ENCODE data around the gene KNSTRN. TPM values are rescaled to one million over a fixed set of nuclear protein-coding genes. Genes with fewer than 3 reads are reported as not detected.
A peak's percentile ranks its signal among the peaks of the same experiment; 100 is the strongest.

KNSTRN gene
- total and polyA plus RNA-seq, 2 of the 13 experiments (the other 11 are each of a cell fraction or from before 2014, with no cell fraction given), result 20.3 to 62.3 TPM

DNA sequence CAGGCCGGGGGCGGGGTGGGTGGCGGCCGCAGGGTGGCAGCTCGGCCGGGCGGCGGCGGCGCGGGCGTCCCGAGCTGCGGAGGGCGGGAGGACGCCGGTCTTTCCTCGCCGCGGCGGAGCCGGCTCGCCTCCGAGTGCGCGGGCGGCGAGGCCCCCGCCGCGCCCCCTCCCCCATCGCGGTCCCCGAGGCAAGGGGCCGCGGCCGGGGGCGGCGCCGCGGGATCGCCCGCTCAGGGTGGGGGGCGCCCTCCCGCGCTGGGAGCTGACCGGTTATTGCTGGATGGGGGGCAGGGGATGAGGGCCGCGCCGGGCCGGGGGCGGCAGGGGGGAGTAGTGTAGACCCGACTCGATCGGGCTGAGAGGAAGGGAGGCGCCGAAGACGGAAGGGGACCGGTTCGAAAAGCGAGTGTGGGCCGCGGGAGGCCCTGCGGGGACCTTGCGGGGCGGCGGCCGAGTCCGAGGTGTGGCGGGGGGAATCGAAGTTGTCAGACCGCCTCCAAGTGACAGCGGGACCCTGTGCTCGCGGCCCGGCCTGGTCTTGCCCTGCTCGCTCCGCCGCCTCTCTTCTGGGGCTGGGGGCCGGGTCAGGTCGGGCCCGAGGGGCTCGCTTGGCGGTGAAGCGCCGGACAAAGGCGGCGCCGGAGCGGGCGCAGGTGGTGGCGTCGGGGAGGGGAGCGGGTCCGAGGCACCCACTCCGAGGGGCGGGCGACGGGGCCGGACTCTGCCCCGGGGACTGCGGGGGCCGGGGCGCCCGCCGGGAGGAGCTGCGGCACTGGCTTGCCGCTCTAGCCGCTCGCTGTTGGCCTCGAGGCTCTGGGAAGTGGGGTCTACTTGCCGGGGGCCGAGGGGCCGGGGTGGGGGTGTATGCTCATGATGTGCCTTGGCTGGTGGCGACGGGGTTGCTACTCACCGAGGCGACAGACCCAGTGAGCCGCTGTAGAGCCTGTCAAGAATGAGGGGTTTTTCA is 59.3 kb downstream of the KNSTRN start (continued):
- no peak for TF ChIP-seq SMAD1 (CRISPR knock-in tag; IDR thresholded peaks at IDR 0.05; ENCODE audit: borderline replicate concordance, low read depth)
- TF ChIP-seq THYN1 (CRISPR knock-in tag; IDR thresholded peaks at IDR 0.05; ENCODE audit: borderline replicate concordance, low read depth), result no peak
- TF ChIP-seq ZNF678 (CRISPR knock-in tag; IDR thresholded peaks at IDR 0.05), result no peak
- TF ChIP-seq ZNF3 (CRISPR knock-in tag; IDR thresholded peaks at IDR 0.05), result no peak
- peak; percentile 61 for TF ChIP-seq HNF4G (IDR thresholded peaks at IDR 0.05; ENCODE audit: borderline replicate concordance, low read depth, low read length)
- 0 out of 2 replicates have a peak, but pooled peaks have one; percentile 27 for TF ChIP-seq HNF4G (CRISPR knock-in tag; IDR thresholded peaks at IDR 0.05; ENCODE audit: borderline replicate concordance, low read depth)
- no peak for TF ChIP-seq ZNF24 (IDR thresholded peaks at IDR 0.05)
- TF ChIP-seq, protein P1, sequence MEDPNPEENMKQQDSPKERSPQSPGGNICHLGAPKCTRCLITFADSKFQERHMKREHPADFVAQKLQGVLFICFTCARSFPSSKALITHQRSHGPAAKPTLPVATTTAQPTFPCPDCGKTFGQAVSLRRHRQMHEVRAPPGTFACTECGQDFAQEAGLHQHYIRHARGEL (CRISPR knock-in tag; IDR thresholded peaks at IDR 0.05), result no peak
- no peak for TF ChIP-seq STAT5B (CRISPR knock-in tag; IDR thresholded peaks at IDR 0.05)
- TF ChIP-seq, protein P2, sequence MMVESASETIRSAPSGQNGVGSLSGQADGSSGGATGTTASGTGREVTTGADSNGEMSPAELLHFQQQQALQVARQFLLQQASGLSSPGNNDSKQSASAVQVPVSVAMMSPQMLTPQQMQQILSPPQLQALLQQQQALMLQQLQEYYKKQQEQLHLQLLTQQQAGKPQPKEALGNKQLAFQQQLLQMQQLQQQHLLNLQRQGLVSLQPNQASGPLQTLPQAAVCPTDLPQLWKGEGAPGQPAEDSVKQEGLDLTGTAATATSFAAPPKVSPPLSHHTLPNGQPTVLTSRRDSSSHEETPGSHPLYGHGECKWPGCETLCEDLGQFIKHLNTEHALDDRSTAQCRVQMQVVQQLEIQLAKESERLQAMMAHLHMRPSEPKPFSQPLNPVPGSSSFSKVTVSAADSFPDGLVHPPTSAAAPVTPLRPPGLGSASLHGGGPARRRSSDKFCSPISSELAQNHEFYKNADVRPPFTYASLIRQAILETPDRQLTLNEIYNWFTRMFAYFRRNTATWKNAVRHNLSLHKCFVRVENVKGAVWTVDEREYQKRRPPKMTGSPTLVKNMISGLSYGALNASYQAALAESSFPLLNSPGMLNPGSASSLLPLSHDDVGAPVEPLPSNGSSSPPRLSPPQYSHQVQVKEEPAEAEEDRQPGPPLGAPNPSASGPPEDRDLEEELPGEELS (CRISPR knock-in tag; IDR thresholded peaks at IDR 0.05), result no peak
- TF ChIP-seq, protein P3, sequence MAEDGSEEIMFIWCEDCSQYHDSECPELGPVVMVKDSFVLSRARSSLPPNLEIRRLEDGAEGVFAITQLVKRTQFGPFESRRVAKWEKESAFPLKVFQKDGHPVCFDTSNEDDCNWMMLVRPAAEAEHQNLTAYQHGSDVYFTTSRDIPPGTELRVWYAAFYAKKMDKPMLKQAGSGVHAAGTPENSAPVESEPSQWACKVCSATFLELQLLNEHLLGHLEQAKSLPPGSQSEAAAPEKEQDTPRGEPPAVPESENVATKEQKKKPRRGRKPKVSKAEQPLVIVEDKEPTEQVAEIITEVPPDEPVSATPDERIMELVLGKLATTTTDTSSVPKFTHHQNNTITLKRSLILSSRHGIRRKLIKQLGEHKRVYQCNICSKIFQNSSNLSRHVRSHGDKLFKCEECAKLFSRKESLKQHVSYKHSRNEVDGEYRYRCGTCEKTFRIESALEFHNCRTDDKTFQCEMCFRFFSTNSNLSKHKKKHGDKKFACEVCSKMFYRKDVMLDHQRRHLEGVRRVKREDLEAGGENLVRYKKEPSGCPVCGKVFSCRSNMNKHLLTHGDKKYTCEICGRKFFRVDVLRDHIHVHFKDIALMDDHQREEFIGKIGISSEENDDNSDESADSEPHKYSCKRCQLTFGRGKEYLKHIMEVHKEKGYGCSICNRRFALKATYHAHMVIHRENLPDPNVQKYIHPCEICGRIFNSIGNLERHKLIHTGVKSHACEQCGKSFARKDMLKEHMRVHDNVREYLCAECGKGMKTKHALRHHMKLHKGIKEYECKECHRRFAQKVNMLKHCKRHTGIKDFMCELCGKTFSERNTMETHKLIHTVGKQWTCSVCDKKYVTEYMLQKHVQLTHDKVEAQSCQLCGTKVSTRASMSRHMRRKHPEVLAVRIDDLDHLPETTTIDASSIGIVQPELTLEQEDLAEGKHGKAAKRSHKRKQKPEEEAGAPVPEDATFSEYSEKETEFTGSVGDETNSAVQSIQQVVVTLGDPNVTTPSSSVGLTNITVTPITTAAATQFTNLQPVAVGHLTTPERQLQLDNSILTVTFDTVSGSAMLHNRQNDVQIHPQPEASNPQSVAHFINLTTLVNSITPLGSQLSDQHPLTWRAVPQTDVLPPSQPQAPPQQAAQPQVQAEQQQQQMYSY (CRISPR knock-in tag; IDR thresholded peaks at IDR 0.05), result no peak
- TF ChIP-seq HNRNPLL (IDR thresholded peaks at IDR 0.05; ENCODE audit: low read depth, low read length, poor library complexity, severe bottlenecking), result peak; percentile 55
- TF ChIP-seq HMG20A (CRISPR knock-in tag; IDR thresholded peaks at IDR 0.05; ENCODE audit: borderline replicate concordance), result no peak
- TF ChIP-seq ZNF549 (CRISPR knock-in tag; IDR thresholded peaks at IDR 0.05), result no peak
- TF ChIP-seq, protein P4, sequence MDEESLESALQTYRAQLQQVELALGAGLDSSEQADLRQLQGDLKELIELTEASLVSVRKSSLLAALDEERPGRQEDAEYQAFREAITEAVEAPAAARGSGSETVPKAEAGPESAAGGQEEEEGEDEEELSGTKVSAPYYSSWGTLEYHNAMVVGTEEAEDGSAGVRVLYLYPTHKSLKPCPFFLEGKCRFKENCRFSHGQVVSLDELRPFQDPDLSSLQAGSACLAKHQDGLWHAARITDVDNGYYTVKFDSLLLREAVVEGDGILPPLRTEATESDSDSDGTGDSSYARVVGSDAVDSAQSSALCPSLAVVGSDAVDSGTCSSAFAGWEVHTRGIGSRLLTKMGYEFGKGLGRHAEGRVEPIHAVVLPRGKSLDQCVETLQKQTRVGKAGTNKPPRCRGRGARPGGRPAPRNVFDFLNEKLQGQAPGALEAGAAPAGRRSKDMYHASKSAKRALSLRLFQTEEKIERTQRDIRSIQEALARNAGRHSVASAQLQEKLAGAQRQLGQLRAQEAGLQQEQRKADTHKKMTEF (CRISPR knock-in tag; IDR thresholded peaks at IDR 0.05), result no peak; the same call in 1 of the 2 replicates
- TF ChIP-seq, protein P5, sequence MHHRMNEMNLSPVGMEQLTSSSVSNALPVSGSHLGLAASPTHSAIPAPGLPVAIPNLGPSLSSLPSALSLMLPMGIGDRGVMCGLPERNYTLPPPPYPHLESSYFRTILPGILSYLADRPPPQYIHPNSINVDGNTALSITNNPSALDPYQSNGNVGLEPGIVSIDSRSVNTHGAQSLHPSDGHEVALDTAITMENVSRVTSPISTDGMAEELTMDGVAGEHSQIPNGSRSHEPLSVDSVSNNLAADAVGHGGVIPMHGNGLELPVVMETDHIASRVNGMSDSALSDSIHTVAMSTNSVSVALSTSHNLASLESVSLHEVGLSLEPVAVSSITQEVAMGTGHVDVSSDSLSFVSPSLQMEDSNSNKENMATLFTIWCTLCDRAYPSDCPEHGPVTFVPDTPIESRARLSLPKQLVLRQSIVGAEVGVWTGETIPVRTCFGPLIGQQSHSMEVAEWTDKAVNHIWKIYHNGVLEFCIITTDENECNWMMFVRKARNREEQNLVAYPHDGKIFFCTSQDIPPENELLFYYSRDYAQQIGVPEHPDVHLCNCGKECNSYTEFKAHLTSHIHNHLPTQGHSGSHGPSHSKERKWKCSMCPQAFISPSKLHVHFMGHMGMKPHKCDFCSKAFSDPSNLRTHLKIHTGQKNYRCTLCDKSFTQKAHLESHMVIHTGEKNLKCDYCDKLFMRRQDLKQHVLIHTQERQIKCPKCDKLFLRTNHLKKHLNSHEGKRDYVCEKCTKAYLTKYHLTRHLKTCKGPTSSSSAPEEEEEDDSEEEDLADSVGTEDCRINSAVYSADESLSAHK (CRISPR knock-in tag; IDR thresholded peaks at IDR 0.05; ENCODE audit: borderline replicate concordance), result no peak
- TF ChIP-seq, protein P6, sequence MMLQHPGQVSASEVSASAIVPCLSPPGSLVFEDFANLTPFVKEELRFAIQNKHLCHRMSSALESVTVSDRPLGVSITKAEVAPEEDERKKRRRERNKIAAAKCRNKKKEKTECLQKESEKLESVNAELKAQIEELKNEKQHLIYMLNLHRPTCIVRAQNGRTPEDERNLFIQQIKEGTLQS (CRISPR knock-in tag; IDR thresholded peaks at IDR 0.05), result no peak
